ENCODE measurements around the gene INSR.
"Not testable (repeated sequence)": the region's sequence is repeated elsewhere in the genome, so short reads cannot be mapped to it uniquely, and the experiment has no call there.

The INSR gene

GRCh38 chr19:7257148-7258040 is 36.8 kb downstream of the INSR start:
- no peak for DNase-seq

DNA sequence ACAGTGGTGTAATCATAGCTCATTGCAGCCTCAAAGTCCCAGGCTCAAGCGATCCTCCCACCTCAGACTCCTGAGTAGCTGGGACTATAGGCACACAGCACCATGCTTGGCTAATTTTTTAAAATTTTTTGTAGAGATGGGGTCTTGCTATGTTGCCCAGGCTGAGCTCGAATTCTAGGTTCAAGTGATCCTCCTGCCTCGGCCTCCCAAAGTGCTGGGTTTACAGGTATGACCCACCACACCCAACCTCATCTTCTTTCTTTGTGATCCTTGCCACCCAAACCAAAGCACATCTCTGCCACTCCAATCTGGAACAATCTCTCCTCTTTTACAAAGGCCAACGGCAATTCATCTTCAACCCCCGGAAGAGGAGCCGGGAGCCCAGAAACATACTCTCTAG is 38.6 kb downstream of the INSR start:
- DNase-seq: no peak

GRCh38 chr19:7255119-7255518 is 39.1 kb downstream of the INSR start:
- no peak for DNase-seq

- DNase-seq: no peak
Measured at GRCh38 chr19:7254590-7254989, 39.6 kb downstream of the INSR start.

- no peak for DNase-seq
Measured at GRCh38 chr19:7252364-7252763, 41.9 kb downstream of the INSR start.

- peak; percentile 25 to 39 for DNase-seq
Measured at GRCh38 chr19:7251494-7251893, 42.7 kb downstream of the INSR start.

GRCh38 chr19:7250951-7251350 is 43.3 kb downstream of the INSR start:
- no peak for DNase-seq

- DNase-seq: no peak
Measured at GRCh38 chr19:7250057-7250596, 44.1 kb downstream of the INSR start.

DNA sequence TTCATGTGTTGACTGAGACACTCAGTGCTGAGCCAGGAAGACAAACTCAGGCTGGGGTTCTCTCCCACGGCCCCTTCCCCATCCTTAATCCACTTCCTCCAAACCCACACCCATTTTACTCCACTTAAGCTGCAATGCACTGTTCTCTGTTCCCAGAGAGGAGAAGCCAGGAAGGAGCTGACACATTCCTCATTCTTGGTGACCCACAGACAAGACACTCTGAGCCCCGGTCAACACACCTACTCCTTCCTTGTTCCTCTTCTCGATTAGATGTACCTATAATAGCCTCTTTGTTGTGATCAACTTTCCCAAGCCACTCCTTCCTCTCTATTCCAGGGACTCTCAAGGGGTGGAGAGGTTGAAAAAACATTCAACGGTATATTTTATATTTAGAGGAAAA is 47.1 kb downstream of the INSR start:
- DNase-seq: peak; percentile 29 to 42

- DNase-seq: no peak
Measured at GRCh38 chr19:7246601-7247000, 47.6 kb downstream of the INSR start.

GRCh38 chr19:7242601-7243258 is 51.5 kb downstream of the INSR start:
- DNase-seq: peak; percentile 57 to 65

DNA sequence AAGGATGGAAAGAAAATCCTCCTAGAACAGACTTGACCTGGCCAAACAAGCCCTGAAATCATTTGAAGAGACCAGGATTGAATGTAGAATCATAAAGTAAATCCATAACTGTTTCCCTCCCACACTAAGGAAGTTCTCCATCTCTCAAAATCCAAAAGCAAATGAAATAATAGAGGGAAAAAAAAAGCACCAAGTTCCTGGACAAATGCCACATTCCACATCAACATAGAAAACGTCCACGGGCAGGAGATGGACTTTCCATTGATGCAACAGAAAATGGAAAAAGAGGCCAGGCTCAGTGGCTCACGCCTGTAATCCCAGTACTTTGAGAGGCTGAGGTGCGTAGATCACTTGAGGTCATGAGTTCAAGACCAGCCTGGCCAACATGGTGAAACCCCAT is 56.2 kb downstream of the INSR start:
- no peak for DNase-seq

- no peak for DNase-seq
Measured at GRCh38 chr19:7236153-7236552, 58.1 kb downstream of the INSR start.

- DNase-seq: no peak
Measured at GRCh38 chr19:7230826-7231225, 63.4 kb downstream of the INSR start.

DNA sequence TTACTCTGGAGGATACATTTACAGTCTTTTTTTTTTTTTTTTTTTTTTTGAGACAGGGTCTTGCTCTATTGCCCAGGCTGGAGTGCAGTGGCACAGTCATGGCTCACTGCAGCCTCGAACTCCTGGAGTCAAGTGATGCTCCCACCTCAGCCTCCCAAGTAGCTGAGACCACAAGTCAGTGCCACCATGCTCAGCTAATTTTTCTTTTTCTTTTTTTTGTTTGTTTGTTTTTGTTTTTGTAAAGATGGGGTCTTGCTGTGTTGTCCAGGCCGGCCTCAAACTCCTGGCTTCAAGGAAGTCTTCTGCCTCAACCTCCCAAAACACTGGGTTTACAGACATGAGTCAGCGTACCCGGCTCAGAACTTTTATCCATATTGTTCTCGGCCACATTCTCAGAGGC is 64.5 kb downstream of the INSR start:
- no peak for DNase-seq

DNA sequence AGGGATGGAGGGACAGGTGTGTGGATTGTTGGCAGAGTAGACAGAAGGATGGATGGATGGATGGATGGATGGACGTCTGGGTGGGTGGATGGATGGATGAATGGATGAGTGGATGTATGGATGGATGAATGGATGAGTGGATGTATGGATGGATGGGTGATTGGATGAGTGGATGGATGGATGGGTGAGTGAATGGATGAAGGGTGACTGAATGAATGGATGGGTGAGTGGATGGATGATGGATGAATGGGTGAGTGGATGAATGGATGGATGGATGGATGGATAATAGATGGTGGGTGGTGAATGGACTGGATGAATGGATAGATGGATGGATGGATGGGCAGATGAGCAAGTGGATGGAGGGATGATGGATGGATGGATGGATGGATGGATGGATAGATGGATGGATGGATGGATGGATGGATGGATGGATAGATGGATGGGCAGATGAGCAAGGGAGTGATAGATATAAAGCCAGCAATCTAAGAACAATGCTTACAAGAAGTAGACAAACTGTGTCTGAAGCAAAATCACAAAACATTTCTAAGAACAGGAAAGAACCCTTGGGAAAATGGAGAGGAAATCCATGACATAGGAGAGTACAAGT is 65.2 kb downstream of the INSR start:
- DNase-seq: no peak

- no peak for DNase-seq
Measured at GRCh38 chr19:7227735-7228134, 66.5 kb downstream of the INSR start.

- DNase-seq: not testable (repeated sequence)
Measured at GRCh38 chr19:7227149-7227548, 67.1 kb downstream of the INSR start.

- DNase-seq: no peak
Measured at GRCh38 chr19:7226739-7227138, 67.5 kb downstream of the INSR start.

DNA sequence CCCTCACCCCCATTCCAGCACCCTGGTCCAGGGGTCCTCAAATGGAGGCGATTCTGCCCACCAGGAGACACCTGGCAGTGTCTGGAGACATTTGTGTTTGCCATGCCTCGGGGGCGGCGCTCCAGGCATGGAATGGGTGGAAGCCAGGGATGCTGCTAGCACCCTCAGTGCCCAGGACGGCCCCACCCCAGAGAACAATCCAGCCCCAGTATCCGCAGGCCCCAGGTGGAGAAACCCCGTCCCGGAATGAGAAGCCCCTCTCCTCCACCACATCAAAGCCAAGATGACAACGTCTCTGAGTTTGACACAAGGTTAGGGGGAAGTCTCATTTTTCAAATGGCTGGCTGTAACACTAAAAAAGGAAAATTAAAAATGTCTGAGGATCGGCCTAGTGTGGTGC is 68.5 kb downstream of the INSR start:
- DNase-seq: no peak

DNA sequence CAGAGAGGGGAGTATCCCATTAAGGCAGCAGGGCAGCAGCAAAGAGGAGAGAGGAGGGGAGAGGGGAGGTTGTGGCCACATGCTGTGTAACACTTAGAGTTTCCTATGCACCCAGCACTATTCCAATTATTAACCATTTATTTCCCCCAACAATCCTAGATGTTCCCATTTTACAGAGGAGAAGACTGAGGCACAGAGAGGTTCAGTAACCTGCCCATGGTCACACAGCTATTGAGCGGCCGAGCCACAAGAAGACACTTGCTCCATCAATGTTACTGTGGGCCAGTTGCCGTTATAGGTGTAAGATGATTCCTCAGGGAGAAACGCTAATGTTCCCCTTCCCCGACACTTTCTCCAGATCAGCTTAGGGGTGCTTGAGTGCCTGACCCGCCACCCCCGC is 69.2 kb downstream of the INSR start:
- no peak for DNase-seq

DNA sequence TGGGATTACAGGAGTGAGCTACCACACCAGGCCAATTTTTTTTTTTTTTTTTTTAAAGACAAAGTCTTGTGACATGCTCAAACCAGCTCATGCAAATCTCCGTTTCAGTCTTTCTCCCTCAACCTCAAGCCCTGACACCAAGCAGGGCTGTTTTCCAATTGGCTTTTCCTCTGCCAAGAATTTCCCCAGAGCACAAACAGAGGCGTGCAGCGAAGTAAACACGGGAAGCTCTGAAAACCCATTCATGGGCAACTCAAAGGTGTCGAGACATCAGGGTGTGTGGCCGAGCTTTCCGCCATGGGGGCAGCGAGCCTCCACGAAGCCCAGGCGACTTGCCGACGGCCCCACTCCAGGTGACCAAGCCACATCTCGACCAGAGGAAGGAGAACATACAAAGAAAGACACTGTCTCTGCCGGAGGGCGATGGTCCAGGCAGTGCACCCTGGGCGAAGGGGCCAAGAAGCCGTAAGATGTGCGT is 70.0 kb downstream of the INSR start:
- no peak for DNase-seq

DNA sequence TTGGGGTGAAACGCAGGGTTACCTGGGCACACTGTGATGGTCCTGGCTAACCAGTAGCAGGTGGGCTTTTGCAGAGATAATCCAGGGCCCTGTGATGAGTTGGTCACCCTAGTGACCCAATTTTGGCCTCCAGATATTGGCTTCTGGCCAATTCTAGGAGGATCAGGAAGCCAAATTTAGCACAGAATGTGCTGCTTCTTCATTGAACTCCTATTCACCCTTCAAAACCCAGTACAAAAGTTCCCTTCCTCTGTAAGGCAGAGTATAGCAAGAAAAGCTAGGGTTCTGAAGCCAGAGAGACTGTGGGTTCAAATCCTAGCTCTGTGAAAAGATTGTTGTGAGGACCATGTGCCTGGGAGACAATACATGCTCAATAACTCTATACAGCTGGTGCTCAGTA is 70.8 kb downstream of the INSR start:
- DNase-seq: no peak

- DNase-seq: no peak
Measured at GRCh38 chr19:7219056-7219455, 75.2 kb downstream of the INSR start.
